HG03439 (cell line): ENCODE data around the gene C5orf46.
"Not testable (repeated sequence)": the region's sequence is repeated elsewhere in the genome, so short reads cannot be mapped to it uniquely, and the experiment has no call there.

Experiments used
- ATAC-seq: cut with Tn5 transposase; IDR thresholded peaks from one replicate; pipeline ENCODE4 v1.9.1; 2021; ENCODE audit warnings: mild to moderate bottlenecking, moderate library complexity; ENCODE audit not compliant: unreplicated experiment

C5orf46 gene

DNA sequence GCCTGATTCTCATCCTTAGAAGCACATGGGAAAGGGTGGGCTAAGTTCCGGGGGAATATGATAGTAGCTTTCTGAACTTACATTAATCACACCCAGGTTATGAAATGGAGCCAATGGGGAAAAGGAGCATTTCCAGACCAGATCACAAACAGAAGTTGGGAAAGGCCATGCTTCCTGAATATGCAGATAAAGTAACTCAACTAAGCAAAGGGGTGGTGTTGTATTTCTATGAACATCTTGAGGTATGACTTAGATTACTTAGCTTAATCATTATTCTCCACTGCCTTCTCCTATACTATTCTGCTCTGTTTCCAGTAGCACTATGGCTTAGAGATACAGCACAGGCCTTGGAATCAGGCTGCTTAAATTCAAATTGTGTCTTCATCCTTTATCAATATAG lies 10.5 kb downstream of the C5orf46 start:
- ATAC-seq, result no peak

DNA sequence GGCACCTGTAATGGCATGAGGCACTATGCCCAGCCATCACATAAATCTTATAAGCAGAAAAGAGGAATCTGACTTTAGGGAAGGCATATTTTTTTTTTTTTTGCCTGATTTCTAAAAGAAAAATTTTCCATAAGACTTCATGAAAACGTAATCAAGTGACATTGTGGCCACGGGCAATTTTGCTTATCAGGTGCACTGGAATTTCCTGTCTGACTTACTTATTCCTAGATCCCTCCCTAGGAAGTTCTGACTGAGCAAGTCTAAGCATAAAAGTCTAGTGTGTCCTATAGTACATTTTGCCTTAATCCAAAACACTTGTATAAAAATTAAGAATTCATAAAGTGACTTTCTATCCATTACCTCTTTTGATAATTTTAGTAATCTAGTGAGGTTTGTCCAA lies 12.5 kb downstream of the C5orf46 start:
- ATAC-seq, result no peak

DNA sequence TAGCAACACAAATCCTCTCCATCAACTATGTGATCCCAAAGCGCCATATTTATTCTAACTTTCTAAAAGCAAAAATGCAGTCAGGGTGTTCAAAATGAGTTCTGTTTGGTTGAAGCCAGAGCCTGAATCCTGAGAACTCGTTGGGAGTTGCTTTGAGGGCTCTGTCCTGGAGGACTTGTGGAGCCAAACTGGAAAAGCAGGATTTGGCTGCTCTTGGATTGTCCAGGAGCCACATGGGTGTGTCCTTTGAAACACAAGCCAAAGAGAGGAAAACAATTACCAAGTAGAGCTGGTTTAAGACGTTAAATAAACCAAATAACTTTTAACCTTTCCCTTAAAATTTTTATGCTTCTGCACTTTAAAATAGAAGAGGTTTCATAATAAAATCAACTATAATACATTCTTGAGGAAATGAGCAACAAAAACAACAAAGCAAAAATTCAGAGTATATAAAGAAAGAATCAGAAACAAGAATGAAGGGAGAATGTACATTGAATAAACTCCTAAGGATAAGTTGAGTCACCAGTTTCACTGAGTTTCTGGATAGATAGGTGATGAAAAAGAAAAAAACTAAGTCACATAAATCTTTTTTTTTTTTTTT lies 13.5 kb downstream of the C5orf46 start:
- no peak for ATAC-seq

DNA sequence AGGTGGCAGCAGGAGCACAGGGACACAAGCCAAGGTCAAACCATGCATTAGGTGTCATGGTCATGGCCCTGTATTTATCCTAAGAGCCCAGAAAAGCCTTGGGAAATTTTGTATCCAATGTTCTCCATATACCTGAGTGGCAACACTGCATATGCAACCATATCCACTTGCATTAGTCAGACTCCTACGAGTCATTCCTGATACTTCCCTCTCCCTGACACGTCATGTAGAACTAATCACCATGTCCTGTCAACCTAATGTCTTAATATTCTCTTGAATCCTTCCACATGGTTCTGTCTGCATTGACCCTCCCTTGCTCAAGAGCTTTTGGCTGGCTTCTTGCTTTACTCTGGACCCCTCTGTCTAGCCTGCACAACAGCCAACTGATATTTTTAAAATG lies 18.4 kb downstream of the C5orf46 start:
- ATAC-seq, result no peak

DNA sequence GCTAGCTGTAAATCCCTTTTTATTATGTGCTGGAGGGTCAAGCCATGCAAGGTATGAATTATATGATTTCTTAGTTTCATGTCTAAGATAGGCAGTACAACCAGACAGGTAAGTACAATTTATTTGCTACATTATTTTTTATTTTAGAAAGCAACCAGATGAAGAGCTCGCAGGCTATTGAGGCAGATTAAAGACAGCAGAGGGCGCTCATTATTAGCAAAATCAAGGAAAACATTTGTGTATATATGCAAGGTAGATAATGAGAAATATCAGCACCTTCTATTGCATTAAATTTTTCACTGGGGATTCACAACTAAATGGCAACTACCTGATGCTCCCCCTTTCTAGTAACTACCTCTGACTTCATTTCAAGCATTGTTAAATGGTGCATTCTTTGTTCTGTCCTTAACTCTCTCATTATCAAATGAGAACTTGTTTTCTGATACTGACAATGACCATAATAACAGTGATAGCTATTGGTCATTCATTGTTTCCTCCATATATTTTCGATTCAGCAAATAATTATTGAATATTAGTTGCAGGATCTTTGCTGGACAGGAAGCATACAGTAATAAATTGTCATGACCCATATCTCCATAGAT lies 19.2 kb downstream of the C5orf46 start:
- no peak for ATAC-seq

DNA sequence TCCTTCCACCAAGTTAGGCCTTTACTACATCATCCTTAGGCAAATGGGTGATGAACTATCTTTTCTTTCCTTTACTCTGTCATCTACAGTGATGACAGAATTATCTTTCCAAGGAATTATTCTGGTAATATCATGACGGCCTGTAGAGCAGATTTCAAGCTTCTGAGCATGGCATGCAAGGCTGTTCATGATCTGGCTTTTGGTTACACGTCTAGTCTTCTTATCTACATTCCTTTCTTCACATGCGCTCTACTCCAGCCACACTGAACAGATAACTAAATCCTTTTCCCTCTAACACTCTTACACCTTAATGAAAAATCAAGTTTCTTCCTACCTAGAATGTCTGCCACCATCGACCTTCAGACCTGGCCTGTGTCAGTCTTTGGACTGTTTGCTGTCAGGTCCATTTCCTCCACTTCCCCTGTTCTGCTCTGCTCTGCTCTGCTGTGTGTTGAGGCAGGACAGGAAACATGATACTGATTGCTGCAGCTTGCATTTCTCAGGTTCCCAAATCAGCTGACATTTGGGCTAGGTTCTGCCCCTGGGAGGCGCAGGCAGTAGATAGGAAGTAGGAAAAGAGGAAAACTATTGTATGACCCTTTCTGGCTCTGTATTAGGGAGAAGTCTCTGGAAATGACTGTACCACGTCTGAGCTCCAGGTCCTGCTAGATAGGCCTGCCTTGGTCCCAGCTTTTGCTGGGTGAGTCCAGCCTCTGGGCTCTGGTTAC lies 23.6 kb downstream of the C5orf46 start:
- ATAC-seq, result no peak

DNA sequence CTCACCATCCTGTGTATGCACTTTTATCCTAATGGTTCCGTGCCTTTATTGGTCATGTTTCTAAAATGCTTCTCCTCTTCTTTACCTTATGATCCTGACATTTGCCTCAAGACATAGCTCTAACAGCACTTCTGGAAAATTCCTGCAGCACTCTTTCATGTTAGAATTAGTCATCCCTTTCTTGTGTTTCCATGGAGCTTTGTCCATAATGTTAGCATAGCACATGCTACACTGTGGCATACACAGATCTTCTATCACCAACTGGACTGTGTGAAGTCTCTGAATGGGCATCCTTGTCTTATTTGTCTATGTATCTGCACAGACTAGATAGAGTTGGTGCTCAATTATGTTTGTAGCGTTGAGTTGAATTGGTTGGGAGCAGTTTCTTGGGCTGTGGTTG lies 25.9 kb downstream of the C5orf46 start:
- ATAC-seq, result no peak

DNA sequence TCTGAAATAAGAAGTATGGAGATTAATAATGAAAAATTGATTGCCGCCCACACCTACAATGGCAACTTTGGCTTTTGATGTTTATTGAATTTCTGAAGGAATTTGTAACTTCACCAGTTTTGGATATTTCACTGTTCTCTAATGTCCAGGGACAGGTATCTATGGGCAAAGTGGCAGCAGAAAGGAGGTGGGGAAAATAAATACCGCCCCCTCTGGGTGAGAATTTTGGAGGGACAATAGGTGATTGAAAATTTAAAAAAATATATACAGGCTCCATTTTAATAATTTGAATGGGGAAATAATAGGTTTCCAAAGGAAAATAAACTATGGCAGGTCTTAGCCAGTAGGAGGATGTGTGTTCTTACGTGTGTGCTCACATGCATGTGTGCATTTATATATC lies 26.6 kb downstream of the C5orf46 start:
- ATAC-seq, result no peak

DNA sequence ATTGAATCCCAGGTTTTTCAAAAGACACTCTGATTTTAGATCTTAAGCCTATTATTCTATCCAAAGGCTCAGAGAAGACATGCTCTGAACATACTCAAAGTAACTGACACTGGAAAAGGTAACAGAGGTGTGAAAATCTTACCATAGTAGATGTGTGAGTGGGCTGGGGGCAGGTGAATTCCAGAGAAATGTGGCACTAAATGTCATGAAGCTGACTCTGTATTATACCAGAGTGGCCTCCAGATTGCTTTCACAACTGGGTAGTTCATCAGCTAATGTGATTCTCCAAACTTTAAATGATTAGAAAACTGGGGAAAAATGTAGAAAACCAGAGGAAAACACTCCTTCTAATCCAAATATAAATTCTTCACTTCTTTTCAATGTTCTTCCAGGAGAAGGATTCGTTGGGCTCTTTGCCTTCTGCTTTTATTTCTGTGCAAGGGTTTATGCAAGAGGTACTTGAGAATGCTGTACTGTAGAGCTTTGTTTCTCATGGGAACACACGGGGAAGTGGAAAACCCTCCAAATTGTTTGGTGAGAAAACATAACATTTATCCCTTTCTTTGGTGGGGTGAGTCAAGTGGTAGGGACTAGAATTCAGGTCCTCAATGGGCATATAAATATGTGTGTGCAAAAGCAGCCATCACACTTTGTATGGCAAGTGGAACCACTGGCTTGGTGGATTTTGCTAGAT lies 28.1 kb downstream of the C5orf46 start, which contains the start of gene SCGB3A2:
Gene SCGB3A2, plus strand, starts transcription at position 646 of the 694 bp plus-strand sequence. CDS start 93 bp downstream, outside the sequence.
- ATAC-seq, result no peak

DNA sequence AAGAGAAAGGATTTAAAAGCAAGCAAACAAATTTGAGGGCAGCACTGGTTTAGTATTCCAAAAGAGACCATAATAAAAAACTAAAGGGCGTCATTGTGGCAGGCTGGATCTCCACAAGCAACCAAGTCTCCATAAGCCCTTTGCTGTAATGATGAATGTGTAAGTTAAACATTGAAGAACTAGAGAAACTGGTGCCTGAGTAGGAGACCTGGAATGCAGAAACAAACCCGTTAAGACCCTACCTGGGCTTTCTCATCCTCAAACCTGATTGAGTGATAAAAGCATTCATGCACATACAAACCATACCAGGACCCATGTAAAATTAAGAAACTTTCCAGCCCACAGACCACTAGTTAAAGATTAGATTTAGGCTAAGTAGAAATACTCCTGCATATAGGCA lies 29.7 kb downstream of the C5orf46 start:
- ATAC-seq, result no peak

DNA sequence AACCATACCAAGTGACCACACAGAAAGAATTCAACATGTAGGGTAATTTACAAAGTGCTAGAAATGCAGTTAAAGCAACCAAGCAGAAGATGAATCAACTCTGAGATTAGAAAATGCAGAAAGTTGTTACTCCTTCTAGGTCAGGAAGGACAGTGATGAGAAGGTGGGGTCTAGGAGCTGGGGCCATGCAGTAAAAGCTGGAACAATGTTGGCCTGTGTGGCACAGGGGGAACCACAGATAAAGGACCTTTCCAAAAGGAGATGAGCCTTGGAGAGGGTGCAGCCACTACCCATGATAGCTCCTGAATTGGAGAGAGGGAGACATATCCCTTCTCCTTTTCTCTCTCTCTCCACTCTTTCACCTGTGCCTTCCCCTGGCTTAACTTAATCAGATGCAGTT lies 30.2 kb downstream of the C5orf46 start:
- ATAC-seq, result no peak

DNA sequence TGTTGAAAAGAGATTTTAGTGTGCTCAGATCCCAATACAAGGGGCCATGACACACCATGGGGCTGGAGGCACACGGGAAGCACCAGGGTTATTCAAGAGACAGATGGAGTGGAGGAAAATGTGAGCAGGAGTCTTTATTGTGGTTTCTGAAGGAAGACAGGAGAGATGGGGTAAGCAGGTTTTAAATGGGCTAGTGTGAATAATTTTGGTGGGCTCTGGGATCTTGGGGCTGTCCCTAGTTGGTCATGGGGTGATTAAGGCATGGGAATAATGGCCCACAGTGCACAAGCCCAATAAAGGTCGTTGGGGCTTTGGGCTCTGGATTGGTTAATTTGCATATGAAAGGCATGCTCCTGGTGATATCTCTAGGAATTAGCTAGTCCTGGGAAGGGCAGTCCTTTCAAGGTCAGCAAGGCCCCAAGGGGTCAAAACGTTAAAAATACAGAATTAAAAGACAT lies 31.4 kb downstream of the C5orf46 start:
- ATAC-seq, result no peak

DNA sequence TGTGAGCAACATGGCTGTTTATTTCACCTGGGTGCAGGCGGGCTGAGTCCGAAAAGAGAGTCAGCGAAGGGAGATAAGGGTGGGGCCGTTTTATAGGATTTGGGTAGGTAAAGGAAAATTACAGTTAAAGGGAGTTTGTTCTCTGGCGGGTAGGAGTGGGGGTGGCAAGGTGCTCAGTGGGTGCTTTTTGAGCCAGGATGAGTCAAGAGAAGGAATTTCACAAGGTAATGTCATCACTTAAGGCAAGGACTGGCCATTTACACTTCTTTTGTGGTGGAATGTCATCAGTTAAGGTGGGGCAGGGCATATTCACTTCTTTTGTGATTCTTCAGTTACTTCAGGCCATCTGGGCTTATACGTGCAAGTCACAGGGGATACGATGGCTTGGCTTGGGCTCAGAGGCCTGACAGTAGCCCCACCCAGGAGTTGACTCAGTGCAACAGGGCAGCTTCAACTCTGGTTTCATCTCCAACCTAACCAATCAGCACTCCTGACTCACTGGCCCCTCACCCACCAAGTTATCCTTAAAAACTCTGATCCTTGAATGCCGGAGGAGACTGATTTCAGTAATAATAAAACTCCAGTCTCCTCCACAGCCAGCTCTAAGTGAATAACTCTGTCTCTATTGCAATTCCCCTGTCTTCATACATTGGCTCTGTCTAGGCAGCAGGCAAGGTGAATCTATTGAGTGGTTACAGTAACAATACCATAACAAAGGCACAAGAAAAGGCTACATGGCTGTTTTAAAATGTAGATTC lies 32.0 kb downstream of the C5orf46 start:
- ATAC-seq, result not testable (repeated sequence)

DNA sequence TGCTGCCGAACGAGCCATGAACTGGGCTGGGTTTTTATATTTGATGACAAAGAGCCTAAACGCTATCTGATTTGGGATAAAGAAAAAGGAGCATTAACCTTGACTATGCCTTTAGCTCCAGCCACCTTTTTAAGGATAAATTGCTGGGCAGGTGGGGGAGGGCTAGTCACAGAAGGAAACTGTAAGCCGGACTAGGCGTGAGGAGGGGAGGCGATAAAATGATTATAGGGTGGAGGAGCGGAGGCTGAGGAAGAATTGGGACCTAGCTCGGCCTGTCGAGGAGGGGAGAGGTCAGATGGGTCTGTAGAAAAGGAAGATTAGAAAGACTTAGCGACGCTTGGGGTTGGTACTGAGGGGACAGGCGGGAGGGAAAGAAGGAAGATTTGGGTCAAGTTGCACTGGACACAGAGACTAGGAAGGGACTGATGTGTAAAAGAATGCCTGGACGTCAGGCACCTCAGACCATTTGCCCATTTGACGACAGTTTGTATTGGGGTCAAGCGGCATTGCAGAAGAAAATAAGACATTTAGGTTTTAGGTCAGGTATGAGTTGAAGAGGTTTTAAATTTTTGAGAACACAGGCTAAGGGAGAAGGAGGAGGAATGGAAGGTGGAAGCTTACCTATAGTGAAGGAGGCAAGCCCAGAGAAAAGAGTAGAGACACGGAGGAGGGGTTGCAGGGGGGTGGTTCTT lies 33.4 kb downstream of the C5orf46 start:
- ATAC-seq, result not testable (repeated sequence)

DNA sequence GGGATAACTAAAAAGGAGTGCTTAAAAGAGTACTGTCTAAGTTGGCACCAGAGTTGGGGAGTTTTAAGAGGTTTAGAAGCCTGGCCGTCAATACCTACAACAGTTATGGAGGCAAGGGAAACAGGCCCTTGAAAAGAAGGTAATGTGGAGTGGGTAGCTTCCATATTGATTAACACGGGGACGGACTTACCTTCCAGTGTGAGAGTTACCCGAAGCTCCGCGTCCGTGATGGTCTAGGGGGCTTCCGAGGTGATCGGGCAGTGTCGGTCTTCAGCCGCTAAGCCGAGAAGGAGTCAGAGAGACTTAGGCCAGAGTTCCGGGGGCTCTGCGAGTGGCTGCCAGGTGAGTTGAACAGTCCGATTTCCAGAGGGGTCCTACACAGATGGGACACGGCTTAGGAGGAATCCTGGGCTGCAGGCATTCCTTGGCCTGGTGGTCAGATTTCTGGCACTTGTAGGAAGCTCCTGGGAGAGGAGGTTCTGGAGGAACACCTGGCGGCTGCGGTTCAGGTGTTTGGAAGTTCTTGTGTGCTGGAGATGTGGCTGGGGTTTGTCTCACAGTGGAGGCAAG lies 34.3 kb downstream of the C5orf46 start:
- not testable (repeated sequence) for ATAC-seq

DNA sequence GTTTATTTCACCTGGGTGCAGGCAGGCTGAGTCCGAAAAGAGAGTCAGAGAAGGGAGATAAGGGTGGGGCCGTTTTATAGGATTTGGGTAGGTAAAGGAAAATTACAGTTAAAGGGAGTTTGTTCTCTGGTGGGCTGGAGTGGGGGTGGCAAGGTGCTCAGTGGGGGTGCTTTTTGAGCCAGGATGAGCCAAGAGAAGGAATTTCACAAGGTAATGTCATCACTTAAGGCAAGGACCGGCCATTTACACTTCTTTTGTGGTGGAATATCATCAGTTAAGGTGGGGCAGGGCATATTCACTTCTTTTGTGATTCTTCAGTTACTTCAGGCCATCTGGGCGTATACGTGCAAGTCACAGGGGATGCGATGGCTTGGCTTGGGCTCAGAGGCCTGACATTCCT lies 36.4 kb downstream of the C5orf46 start:
- not testable (repeated sequence) for ATAC-seq

DNA sequence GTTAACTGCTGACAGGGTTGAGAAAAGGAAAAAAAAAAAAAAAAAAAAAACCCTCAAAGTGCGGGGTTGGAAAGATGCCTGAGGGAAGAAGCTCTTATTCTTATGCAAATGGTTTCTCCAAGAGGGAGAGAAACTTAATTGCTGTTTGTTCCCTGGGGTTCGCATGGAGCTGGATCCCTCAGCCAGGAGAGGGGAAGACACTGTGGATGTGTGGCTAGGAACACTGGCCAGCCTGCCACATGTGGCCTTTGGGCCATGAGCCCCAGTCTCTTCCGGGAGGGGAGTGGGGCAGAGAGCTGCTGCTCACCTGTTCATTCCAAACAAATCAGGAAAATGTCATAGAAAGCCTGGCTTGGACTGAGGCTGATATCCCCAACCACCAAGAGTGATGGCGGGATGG lies 37.2 kb downstream of the C5orf46 start:
- ATAC-seq, result no peak

DNA sequence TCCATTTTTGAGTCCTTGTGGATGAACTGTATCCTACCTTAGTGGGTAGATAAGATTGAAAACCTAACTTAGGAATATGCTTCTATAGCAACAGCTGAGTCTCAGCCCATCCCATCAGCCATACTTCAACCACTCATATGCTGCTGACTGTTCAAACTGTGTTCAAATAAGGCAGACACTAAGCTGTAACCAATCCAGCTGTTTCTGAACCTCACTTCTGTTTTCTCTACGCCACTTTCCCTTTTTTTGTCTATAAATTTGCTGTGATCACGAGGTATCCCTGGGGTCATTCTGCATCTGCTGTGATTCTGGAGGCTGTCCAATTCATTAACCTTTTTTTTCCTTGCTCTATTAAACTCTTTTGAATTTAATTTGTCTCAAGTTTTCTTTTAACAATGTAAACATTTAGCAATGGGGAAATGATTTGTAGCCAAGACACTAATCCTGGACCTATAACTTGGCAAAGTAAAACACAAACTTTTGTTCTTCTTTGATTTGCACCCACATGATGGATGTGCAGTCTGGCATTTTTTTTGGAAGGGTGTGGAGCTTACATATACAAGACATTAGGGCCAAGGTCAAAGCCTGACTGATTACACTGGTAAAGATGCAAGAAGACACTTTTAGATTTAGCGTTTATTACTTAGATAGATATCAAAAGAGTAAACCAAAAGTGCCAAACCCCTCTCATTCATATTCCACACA lies 42.7 kb downstream of the C5orf46 start:
- ATAC-seq, result no peak

DNA sequence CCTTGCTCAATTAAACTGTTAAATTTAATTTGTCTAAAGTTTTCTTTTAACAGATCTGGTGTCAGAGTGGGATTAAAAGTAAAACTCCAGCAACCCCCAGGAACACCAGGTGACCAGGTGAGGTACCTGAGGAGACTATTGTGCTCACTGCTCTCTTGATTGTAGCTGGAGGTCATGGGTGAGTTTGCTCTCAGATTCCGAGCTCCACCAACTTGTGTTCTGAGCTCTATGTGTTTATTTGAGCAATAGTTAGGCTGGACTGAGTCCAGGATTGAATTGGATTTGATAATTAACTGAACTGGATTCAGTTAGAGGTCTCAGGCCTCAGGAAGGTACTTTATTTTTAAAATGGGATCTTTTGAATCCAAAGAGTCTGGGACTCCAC lies 45.7 kb downstream of the C5orf46 start:
- no peak for ATAC-seq
